Esophagus squamous epithelium (tissue), 5 donors: ENCODE measurements around the gene KCNMB3. TPM values are rescaled to one million over a fixed set of nuclear protein-coding genes. Genes with fewer than 3 reads are reported as not detected.
"Not testable (repeated sequence)": the region's sequence is repeated elsewhere in the genome, so short reads cannot be mapped to it uniquely, and the experiment has no call there.

ENCODE experiments used
- DNase-seq: peaks from one replicate; lab custom pipeline; 2025; lab: John Stamatoyannopoulos, UW
- H3K27ac ChIP-seq, 4 donors: fragments of 200-600 bp; sonication (generic); one replicate each; pipeline ENCODE4 v1.5.1; 2016 to 2019; ENCODE audit warnings: mild to moderate bottlenecking in 1 of 4
- H3K27me3 ChIP-seq, 4 donors: fragments of 200-600 bp; sonication (generic); 1 replicate in 3 of 4; 2 replicates in 1 of 4; pipeline versions ENCODE4 v1.5.1 to v1.6.0; 2017 to 2021; ENCODE audit warnings: antibody characterized with exemption in 1 of 4
- H3K36me3 ChIP-seq, 3 donors: fragments of 200-600 bp; sonication (generic); one replicate each; pipeline ENCODE4 v1.5.1; 2016 to 2019
- H3K4me1 ChIP-seq, 3 donors: fragments of 200-600 bp; sonication (generic); one replicate each; pipeline ENCODE4 v1.5.1; 2017 to 2019
- H3K4me3 ChIP-seq, 4 donors: fragments of 200-600 bp; sonication (generic); 1 replicate in 3 of 4; 2 replicates in 1 of 4; pipeline ENCODE4 v1.5.1; 2016 to 2019; ENCODE audit warnings: mild to moderate bottlenecking in 2 of 4, moderate library complexity in 1 of 4
- H3K9me3 ChIP-seq, 3 donors: fragments of 200-600 bp; sonication (generic); one replicate each; pipeline ENCODE4 v1.5.1; 2016 to 2019
- CTCF ChIP-seq, 6 experiments: fragments of 450-650 bp in 4 of 6; fragments of 200-600 bp in 2 of 6; sonication (generic) in 2 of 6; IDR thresholded peaks; one replicate each; pipeline ENCODE4 v1.5.1; 2016 to 2019; ENCODE audit warnings: antibody characterized with exemption in 6 of 6, mild to moderate bottlenecking in 4 of 6, moderate library complexity in 4 of 6
- POLR2A ChIP-seq, 4 donors: fragments of 450-650 bp; IDR thresholded peaks; one replicate each; pipeline ENCODE4 v1.6.1; 2017; ENCODE audit warnings: antibody characterized with exemption in 4 of 4, mild to moderate bottlenecking in 4 of 4, moderate library complexity in 3 of 4
- WGBS, 2 donors: methylation state at CpG; one replicate each; pipeline ENCODE4 v1.1.5; 2018; 5-methylcytosine and 5-hydroxymethylcytosine counted together
- intact Hi-C: fragments of 100-400 bp; cut with DNase I; formaldehyde crosslinking; loops from one replicate; pipeline ENCODE4 v1.15.0; 2022
- total RNA-seq, 4 donors: library from RNA; depleted of rRNA; stranded (reverse); fragments of >200 nt; gene quantifications; one replicate each; pipeline ENCODE4 v1.1.0, GENCODE V29; 2016
- donor health status: DM: yes; HTN: yes; CAD: no.

The KCNMB3 gene
- total RNA-seq, 4 donors from 2014 or later = 0.15 to 1.6 (median 1.2) TPM

DNA sequence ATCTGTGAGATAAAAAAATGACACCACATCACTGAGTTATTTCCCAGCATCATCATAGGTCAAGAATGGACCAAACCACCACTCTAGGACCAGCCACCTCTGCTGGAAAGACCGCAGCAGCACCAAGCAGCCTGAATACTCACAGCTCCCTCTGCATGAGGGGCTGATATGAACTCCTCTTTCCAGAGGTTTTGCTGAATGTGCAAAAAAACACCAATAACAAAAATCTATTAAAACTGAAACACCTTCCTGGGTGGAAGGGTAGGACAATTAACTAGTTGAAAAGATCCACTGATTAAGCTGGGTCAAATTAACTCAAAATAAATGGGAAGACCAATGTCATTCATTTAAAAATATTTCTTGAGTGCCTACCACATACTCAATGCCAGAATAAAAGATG is 28.9 kb upstream of the KCNMB3 start:
- WGBS, 2 donors = 82 to 92% methylated on average over 1 of the region's 1 CpG
- Histone ChIP-seq H3K27me3 (peaks cover 0 to 5% (median 0%) of the 10 kb centered on the region in 4 donors), H3K4me3 (no peak overlapping the region), H3K4me1 (no peaks in the 10 kb centered on the region), H3K36me3 (no peaks in the 10 kb centered on the region), H3K9me3 (no peaks in the 10 kb centered on the region), H3K27ac (no peak overlapping the region)
- TF ChIP-seq CTCF (IDR thresholded peaks at IDR 0.05) (no peak), POLR2A (IDR thresholded peaks at IDR 0.05) (no peak)
- no peak for DNase-seq
- intact Hi-C loops = no loop called here

- peaks cover 0 to 5% (median 0%) of the 10 kb centered on the region in 4 donors for H3K27me3 ChIP-seq
- no peaks in the 10 kb centered on the region for H3K9me3 ChIP-seq
- no peak for DNase-seq
- H3K4me1 ChIP-seq = no peaks in the 10 kb centered on the region
- no peaks in the 10 kb centered on the region for H3K36me3 ChIP-seq
- H3K4me3 ChIP-seq = no peak overlapping the region
- TF ChIP-seq POLR2A (IDR thresholded peaks at IDR 0.05) = no peak
- TF ChIP-seq CTCF (IDR thresholded peaks at IDR 0.05) = no peak
- no peak overlapping the region for H3K27ac ChIP-seq
- intact Hi-C loops = no loop called here
- WGBS, 2 donors = 58 to 66% methylated on average over 4 of the region's 4 CpGs
Observed at GRCh38 chr3:179278932-179279693, 28.2 kb upstream of the KCNMB3 start.

GRCh38 chr3:179278151-179278550 is 27.2 kb upstream of the KCNMB3 start:
- Histone ChIP-seq H3K4me3 (no peak overlapping the region), H3K4me1 (no peaks in the 10 kb centered on the region), H3K36me3 (no peaks in the 10 kb centered on the region), H3K9me3 (no peaks in the 10 kb centered on the region), H3K27me3 (peaks cover 0 to 5% (median 0%) of the 10 kb centered on the region in 4 donors), H3K27ac (no peak overlapping the region)
- TF ChIP-seq CTCF (IDR thresholded peaks at IDR 0.05) (no peak), POLR2A (IDR thresholded peaks at IDR 0.05) (no peak)
- intact Hi-C loops = no loop called here
- DNase-seq = no peak
- WGBS, 2 donors = 86 to 90% methylated on average over 1 of the region's 1 CpG

GRCh38 chr3:179276743-179277142 is 25.8 kb upstream of the KCNMB3 start:
- H3K9me3 ChIP-seq = no peaks in the 10 kb centered on the region
- peaks cover 0 to 5% (median 0%) of the 10 kb centered on the region in 4 donors for H3K27me3 ChIP-seq
- no peak overlapping the region for H3K27ac ChIP-seq
- WGBS, 2 donors = 81 to 87% methylated on average over 3 of the region's 3 CpGs
- TF ChIP-seq CTCF (IDR thresholded peaks at IDR 0.05) (no peak), POLR2A (IDR thresholded peaks at IDR 0.05) (no peak)
- H3K4me3 ChIP-seq = no peak overlapping the region
- H3K36me3 ChIP-seq = no peaks in the 10 kb centered on the region
- no peak for DNase-seq
- intact Hi-C loops = no loop called here
- no peaks in the 10 kb centered on the region for H3K4me1 ChIP-seq

DNA sequence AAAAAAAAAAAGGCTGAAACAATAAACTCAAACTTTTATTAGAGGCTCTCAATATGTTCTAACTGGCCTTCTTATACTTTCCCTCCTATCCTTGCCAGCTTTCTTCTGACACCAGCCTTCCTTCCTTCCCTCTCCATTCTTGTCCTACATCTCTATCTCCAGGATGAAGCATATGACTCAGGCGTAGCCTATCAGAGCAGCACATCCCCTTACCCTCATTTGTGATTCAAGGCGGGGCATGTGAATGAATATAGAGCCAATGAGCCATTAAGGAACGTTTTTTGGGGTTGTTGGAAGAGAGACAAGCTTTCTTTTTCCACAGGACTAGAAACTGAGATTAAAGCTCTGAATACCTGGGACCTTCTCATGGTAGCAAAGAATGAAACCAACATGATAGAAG is 25.1 kb upstream of the KCNMB3 start:
- peaks cover 0 to 5% (median 0%) of the 10 kb centered on the region in 4 donors for H3K27me3 ChIP-seq
- intact Hi-C loops = no loop called here
- H3K4me1 ChIP-seq = no peaks in the 10 kb centered on the region
- DNase-seq = no peak
- no peaks in the 10 kb centered on the region for H3K36me3 ChIP-seq
- no peak overlapping the region for H3K27ac ChIP-seq
- no peak overlapping the region for H3K4me3 ChIP-seq
- no peaks in the 10 kb centered on the region for H3K9me3 ChIP-seq
- WGBS, 2 donors = 62 to 67% methylated on average over 3 of the region's 3 CpGs
- TF ChIP-seq POLR2A (IDR thresholded peaks at IDR 0.05) = no peak
- TF ChIP-seq CTCF (IDR thresholded peaks at IDR 0.05) = no peak

- H3K4me1 ChIP-seq, H3K27ac ChIP-seq, H3K4me3 ChIP-seq, DNase-seq, H3K9me3 ChIP-seq, H3K27me3 ChIP-seq, H3K36me3 ChIP-seq, intact Hi-C loops: not testable (repeated sequence)
- WGBS, 2 donors = 88 to 94% methylated on average over 2 of the region's 2 CpGs
Observed at GRCh38 chr3:179274434-179274833, 23.5 kb upstream of the KCNMB3 start.
